Middle frontal gyrus (tissue), 1 donor: ENCODE results near the gene RNF212.
"Not testable (repeated sequence)": the region's sequence is repeated elsewhere in the genome, so short reads cannot be mapped to it uniquely, and the experiment has no call there.

ENCODE experiments used
- DNase-seq: peaks from one replicate; pipeline ENCODE4 v3.0.0-alpha.2; 2015; ENCODE audit warnings: low spot score; ENCODE audit errors: extremely low spot score

Gene RNF212

GRCh38 chr4:1113311-1114009 is at the start of gene RNF212:
RNF212 (minus strand) TSS chr4:1113564; CDS start chr4:1113464, 100 bp downstream.
- DNase-seq, result no peak

GRCh38 chr4:1160351-1160750 is 47.0 kb upstream of the RNF212 start:
- no peak for DNase-seq

- DNase-seq, result no peak
Observed at GRCh38 chr4:1156069-1156468, 42.7 kb upstream of the RNF212 start.

- no peak for DNase-seq
Observed at GRCh38 chr4:1155314-1155713, 42.0 kb upstream of the RNF212 start.

- no peak for DNase-seq
Observed at GRCh38 chr4:1154523-1155182, 41.3 kb upstream of the RNF212 start.

- no peak for DNase-seq
Observed at GRCh38 chr4:1154126-1154522, 40.8 kb upstream of the RNF212 start.

- no peak for DNase-seq
Observed at GRCh38 chr4:1153567-1154090, 40.3 kb upstream of the RNF212 start.

GRCh38 chr4:1152290-1152689 is 38.9 kb upstream of the RNF212 start:
- no peak for DNase-seq

- DNase-seq, result no peak
Observed at GRCh38 chr4:1151541-1151940, 38.2 kb upstream of the RNF212 start.

GRCh38 chr4:1150875-1151274 is 37.5 kb upstream of the RNF212 start:
- no peak for DNase-seq

- no peak for DNase-seq
Observed at GRCh38 chr4:1139860-1140259, 26.5 kb upstream of the RNF212 start.

GRCh38 chr4:1137850-1138249 is 24.5 kb upstream of the RNF212 start:
- no peak for DNase-seq

- DNase-seq, result no peak
Observed at GRCh38 chr4:1137063-1137776, 23.9 kb upstream of the RNF212 start.

GRCh38 chr4:1136048-1136447 is 22.7 kb upstream of the RNF212 start:
- no peak for DNase-seq

- no peak for DNase-seq
Observed at GRCh38 chr4:1133033-1133432, 19.7 kb upstream of the RNF212 start.

GRCh38 chr4:1130316-1131186 is 17.2 kb upstream of the RNF212 start:
- peak; percentile 91 for DNase-seq

GRCh38 chr4:1126506-1126905 is 13.1 kb upstream of the RNF212 start:
- DNase-seq, result no peak

GRCh38 chr4:1125466-1125865 is 12.1 kb upstream of the RNF212 start:
- DNase-seq, result not testable (repeated sequence)

GRCh38 chr4:1124818-1125217 is 11.5 kb upstream of the RNF212 start:
- DNase-seq, result no peak

- DNase-seq, result no peak
Observed at GRCh38 chr4:1122505-1122904, 9.1 kb upstream of the RNF212 start.

- DNase-seq, result no peak
Observed at GRCh38 chr4:1116838-1117237, 3.5 kb upstream of the RNF212 start.
